ENCODE measurements around the gene TRIM28.
A peak's percentile ranks its signal among the peaks of the same experiment; 100 is the strongest.
"Not testable (repeated sequence)": the region's sequence is repeated elsewhere in the genome, so short reads cannot be mapped to it uniquely, and the experiment has no call there.

The TRIM28 gene

DNA sequence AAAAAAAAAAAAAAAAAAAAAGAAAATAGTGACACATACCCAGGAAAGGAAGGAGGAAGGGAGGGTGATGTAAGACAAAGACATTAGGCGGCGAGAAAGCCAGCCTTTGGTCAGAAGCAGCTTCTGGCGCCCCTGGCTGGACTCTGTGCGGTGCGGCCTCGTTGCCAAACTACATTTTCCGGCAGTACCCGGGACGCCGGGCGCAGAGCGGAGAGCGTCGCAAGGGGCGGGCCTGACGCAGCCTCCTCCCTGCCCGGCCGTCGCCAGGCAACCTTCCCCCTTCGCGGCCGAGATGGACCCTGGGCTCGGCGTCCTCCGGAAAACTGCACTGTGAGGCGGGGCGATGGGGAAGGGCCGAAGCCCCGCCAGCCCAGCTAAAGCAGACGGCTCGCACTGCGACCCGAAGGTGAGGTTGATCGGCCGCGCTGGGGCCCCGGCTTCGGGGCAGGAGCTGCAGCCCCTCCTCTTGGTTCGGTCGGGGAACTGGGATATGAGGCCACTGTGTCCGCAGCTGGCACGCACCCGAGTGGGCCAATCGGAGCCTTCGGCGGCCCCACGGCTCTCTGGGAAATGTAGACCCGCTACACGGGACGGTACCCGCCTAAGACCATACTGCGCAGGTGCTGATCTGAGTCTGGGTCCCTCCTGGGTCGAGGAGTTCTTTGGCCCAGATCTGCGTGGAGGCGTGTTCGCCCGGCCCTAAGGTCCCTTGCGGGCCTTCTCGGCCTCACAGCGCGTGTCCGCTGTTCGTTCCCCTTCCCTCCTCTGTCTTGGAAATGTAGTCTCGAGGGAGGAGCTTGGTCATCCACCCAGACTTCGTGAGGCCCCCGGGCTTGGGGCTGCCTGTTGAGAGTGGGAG lies 31.5 kb downstream of the TRIM28 start:
- no peak for TF ChIP-seq CTCF (IDR thresholded peaks at IDR 0.05; ENCODE audit: insufficient read depth, low read length, missing control alignments)
- H3K4me3 ChIP-seq (ENCODE audit: low read depth, low read length), result peak overlapping the region; percentile 86
- ChIA-PET POLR2A (interaction anchor here (0.6 to 1.3 kb wide), 4 partner anchors 22 to 100 kb away, joined by 3 to 7 read pairs (median 3); partner anchors contain the start of gene ZBTB45), CTCF (interaction anchor here (1.0 to 1.2 kb wide), 4 partner anchors 9 to 61 kb away, joined by 3 to 4 read pairs (median 3); partner anchors contain the start of gene ZBTB45)
- DNase-seq (ENCODE audit: low read depth, low spot score), result no peak

GRCh38 chr19:58577581-58577980 lies 33.7 kb downstream of the TRIM28 start:
- DNase-seq (ENCODE audit: low read depth, low spot score); POLR2A ChIA-PET: not testable (repeated sequence)
- CTCF ChIA-PET, result interaction anchor here (1.7 to 6.1 kb wide), 2 partner anchors 15 to 60 kb away, joined by 4 to 109 read pairs; partner anchors contain the start of gene ZBTB45

DNA sequence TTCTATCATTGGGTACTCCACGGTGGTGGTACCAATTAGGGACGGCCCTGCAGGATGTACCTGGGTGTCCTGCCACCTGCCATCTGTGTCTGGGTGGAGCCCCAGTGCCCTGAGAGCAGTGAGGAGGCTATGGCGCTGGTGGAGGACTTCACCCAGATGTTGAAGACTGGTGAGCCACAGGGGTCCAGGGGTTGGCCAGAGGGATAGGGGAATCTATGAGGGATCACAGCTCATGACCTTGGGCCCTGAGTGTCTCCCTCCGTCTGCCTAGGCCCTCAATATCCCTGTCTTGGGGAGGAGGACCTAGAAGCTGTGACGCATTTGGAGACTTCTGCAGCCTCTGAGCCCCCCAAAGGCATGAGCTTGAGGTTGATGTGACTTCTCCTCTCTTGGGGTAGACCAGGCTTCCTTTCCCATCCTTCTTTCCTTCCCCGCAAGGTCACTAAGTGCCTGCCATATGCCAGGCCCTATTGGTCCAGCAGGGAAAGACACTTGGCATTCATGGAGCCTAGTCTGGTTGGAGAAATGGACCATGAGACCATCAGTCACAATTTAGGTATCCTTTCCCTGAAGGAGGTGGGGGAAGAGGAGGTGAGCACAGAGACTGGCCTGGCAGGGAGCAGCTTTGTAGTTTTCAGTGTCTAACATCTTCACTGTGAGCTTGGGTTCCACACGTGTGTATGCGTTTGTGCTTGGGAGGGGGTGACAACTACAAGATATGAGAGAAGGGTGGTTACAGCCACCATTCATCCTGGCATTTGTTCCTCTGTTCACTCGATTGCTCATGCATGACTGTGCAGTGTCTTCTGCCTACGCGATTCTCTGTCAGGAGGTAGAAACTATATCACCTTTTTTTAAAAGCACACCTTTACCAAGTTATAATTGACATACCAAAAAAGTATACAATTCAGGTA lies 34.4 kb downstream of the TRIM28 start:
- no peak for DNase-seq (ENCODE audit: low read depth, low spot score)
- ChIA-PET CTCF (interaction anchor here (1.7 to 6.1 kb wide), 2 partner anchors 16 to 61 kb away, joined by 4 to 109 read pairs; partner anchors contain the start of gene ZBTB45), POLR2A (no interaction called here)
- no peak for TF ChIP-seq CTCF (IDR thresholded peaks at IDR 0.05; ENCODE audit: insufficient read depth, low read length, missing control alignments)
- H3K4me3 ChIP-seq (ENCODE audit: low read depth, low read length), result no peak overlapping the region

More at GRCh38 chr19:58577581-58577980, 33.7 kb downstream of the TRIM28 start:
- H3K4me3 ChIP-seq (ENCODE audit: low read depth, low read length), result not testable (repeated sequence)

GRCh38 chr19:58579473-58580142 lies 35.7 kb downstream of the TRIM28 start:
- ChIA-PET POLR2A (no interaction called here), CTCF (interaction anchor here (6.1 kb wide), 1 partner anchor 62 kb away, joined by 109 read pairs; the partner anchor contains the start of gene ZBTB45)
- TF ChIP-seq CTCF (IDR thresholded peaks at IDR 0.05; ENCODE audit: insufficient read depth, low read length, missing control alignments), result no peak
- no peak overlapping the region for H3K4me3 ChIP-seq (ENCODE audit: low read depth, low read length)
- no peak for DNase-seq (ENCODE audit: low read depth, low spot score)

- POLR2A ChIA-PET, result no interaction called here
- CTCF ChIA-PET, result interaction anchor here (0.5 to 6.1 kb wide), 8 partner anchors 9 to 201 kb away, joined by 3 to 109 read pairs (median 3); partner anchors contain the start of gene ZBTB45
- no peak for DNase-seq (ENCODE audit: low read depth, low spot score)
- TF ChIP-seq CTCF (IDR thresholded peaks at IDR 0.05; ENCODE audit: insufficient read depth, low read length, missing control alignments), result peak; percentile 100
- no peak overlapping the region for H3K4me3 ChIP-seq (ENCODE audit: low read depth, low read length)
Observed at GRCh38 chr19:58581227-58582141, 37.6 kb downstream of the TRIM28 start.

Data from AG04449 (cell line).